ENCODE results near the gene APPL2. TPM values are rescaled to one million over a fixed set of nuclear protein-coding genes. Genes with fewer than 3 reads are reported as not detected.

APPL2 gene
- total RNA-seq, 1 experiment from 2014 or later: 49.2 TPM

DNA sequence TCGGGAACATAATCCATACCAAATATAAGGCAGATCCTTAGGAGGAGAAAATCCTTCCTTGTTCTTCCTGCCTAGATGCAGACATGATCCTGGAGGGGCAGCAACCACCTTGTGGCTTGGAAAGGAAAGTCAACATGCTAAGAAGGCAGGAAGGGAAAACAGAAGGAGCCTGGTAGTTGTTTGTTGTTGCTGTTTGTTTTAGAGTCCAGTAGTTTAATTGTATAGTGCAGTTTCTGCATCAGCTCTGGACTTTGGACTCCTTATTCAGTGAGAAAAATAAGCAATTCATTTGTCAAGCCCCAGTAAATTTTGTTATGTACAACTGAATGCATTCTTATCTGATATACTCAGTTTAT is 45.7 kb upstream of the APPL2 start:
- no peak overlapping the region for H3K4me3 Mint-ChIP-seq (ENCODE audit: unreplicated experiment)
- Histone ChIP-seq H3K4me3 (ENCODE audit: low read depth, low read length) (no peak overlapping the region), H3K4me1 (peaks cover 45% of the 10 kb centered on the region), H3K9me3 (no peaks in the 10 kb centered on the region), H3K36me3 (ENCODE audit: control insufficient read depth, insufficient read depth, low read length) (no peaks in the 10 kb centered on the region), H3K27me3 (replicated peaks; ENCODE audit: control insufficient read depth, insufficient read depth, low read length) (no peaks in the 10 kb centered on the region)
- TF ChIP-seq, protein P1, sequence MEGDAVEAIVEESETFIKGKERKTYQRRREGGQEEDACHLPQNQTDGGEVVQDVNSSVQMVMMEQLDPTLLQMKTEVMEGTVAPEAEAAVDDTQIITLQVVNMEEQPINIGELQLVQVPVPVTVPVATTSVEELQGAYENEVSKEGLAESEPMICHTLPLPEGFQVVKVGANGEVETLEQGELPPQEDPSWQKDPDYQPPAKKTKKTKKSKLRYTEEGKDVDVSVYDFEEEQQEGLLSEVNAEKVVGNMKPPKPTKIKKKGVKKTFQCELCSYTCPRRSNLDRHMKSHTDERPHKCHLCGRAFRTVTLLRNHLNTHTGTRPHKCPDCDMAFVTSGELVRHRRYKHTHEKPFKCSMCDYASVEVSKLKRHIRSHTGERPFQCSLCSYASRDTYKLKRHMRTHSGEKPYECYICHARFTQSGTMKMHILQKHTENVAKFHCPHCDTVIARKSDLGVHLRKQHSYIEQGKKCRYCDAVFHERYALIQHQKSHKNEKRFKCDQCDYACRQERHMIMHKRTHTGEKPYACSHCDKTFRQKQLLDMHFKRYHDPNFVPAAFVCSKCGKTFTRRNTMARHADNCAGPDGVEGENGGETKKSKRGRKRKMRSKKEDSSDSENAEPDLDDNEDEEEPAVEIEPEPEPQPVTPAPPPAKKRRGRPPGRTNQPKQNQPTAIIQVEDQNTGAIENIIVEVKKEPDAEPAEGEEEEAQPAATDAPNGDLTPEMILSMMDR (IDR thresholded peaks at IDR 0.05; ENCODE audit: insufficient read depth in 1 of 2, low read depth in 1 of 2, low read length in 1 of 2, severe bottlenecking in 1 of 2, unreplicated experiment in 1 of 2): no peak
- H3K27me3 Mint-ChIP-seq (ENCODE audit: insufficient read depth, unreplicated experiment): no peaks in the 10 kb centered on the region
- BruUV-seq (replicated peaks): no TSS peak
- POLR2A ChIA-PET: no interaction called here
- no peaks in the 10 kb centered on the region for H3K9me3 Mint-ChIP-seq (ENCODE audit: unreplicated experiment)
- CTCF ChIA-PET: no interaction called here
- peak overlapping the region; percentile 53 for H3K27ac Mint-ChIP-seq (ENCODE audit: unreplicated experiment)
- peak in 1 of 2 experiments; percentile 7 for DNase-seq
- intact Hi-C loops (cut with micrococcal nuclease; ENCODE audit: unreplicated experiment): no loop called here
- H3K4me1 Mint-ChIP-seq (ENCODE audit: low read depth, unreplicated experiment): peaks cover 26% of the 10 kb centered on the region
- no peaks in the 10 kb centered on the region for H3K36me3 Mint-ChIP-seq (ENCODE audit: insufficient read depth, unreplicated experiment)

DNA sequence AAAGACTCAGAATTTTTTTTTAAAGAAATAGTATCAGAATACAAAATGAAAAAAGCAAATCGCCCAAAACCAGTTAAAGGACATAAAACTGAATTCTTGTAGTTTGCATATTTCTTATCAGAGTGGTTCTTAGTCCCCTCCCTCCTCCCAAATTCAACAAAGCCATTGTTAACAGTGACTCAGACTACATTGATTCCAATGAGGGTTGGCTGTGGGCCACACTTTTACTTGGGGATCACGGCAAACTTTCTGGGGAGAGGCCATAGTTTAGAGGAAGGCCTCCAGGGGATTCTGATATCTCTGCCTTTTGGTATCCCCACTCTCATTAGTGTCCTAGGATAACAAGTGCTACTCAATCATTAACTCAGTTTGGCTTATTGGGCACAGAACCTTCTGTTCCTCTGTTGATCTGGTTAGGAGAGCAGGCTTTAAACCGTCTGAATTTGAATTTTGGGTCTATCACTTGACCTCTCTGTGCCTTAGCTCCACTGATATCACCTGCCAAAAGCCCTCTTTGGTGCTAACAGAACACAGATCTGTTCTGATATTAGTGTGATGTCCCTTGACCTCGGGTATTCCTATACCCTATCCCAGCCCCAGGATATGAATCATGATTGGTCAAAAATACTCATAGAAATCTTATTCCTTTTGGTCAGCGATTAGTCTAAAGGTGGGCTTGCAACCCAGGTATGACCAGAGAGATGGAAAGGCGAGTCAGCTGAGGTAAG is 45.2 kb upstream of the APPL2 start:
- Mint-ChIP-seq H3K27me3 (ENCODE audit: insufficient read depth, unreplicated experiment) (no peaks in the 10 kb centered on the region), H3K36me3 (ENCODE audit: insufficient read depth, unreplicated experiment) (no peaks in the 10 kb centered on the region), H3K4me3 (ENCODE audit: unreplicated experiment) (no peak overlapping the region), H3K9me3 (ENCODE audit: unreplicated experiment) (no peaks in the 10 kb centered on the region), H3K27ac (ENCODE audit: unreplicated experiment) (peak overlapping the region; percentile 53), H3K4me1 (ENCODE audit: low read depth, unreplicated experiment) (peaks cover 30% of the 10 kb centered on the region)
- H3K4me1 ChIP-seq: peaks cover 45% of the 10 kb centered on the region
- H3K36me3 ChIP-seq (ENCODE audit: control insufficient read depth, insufficient read depth, low read length): no peaks in the 10 kb centered on the region
- H3K9me3 ChIP-seq: no peaks in the 10 kb centered on the region
- TF ChIP-seq, protein P1 (IDR thresholded peaks at IDR 0.05; ENCODE audit: insufficient read depth in 1 of 2, low read depth in 1 of 2, low read length in 1 of 2, severe bottlenecking in 1 of 2, unreplicated experiment in 1 of 2): no peak
- DNase-seq: no peak
- intact Hi-C loops (cut with micrococcal nuclease; ENCODE audit: unreplicated experiment): no loop called here
- H3K4me3 ChIP-seq (ENCODE audit: low read depth, low read length): no peak overlapping the region
- CTCF ChIA-PET: no interaction called here
- H3K27me3 ChIP-seq (replicated peaks; ENCODE audit: control insufficient read depth, insufficient read depth, low read length): no peaks in the 10 kb centered on the region
- BruUV-seq (replicated peaks): no TSS peak
- POLR2A ChIA-PET: no interaction called here

DNA sequence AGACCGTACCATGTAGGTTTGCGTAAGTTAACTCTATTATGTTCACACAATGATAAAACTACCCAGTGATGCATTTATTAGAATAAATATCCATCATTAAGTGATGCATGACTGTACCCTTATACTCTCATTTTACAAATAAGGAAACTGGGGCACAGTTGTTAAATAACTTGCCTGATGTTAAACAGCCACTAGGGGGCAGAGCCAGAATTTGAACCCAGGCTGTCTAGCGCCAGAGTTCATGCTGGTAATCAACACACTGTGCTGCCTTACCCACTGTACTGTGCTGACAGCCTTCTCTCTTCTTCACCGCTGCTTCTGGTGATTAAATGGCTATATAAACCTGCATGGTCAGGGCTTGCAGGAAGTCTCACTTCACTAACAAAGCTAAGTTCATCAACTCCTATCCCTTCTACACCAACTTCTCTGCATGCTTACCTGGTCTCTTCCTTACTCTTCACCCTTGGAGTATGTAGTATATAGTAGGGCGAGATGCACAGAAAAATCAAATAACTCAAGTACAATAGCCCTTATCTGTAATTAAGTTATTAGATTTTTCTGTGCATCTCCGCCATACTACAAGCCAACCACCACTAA is 43.6 kb upstream of the APPL2 start:
- H3K27me3 ChIP-seq (replicated peaks; ENCODE audit: control insufficient read depth, insufficient read depth, low read length): no peaks in the 10 kb centered on the region
- CTCF ChIA-PET: no interaction called here
- H3K36me3 ChIP-seq (ENCODE audit: control insufficient read depth, insufficient read depth, low read length): no peaks in the 10 kb centered on the region
- peaks cover 30% of the 10 kb centered on the region for H3K4me1 Mint-ChIP-seq (ENCODE audit: low read depth, unreplicated experiment)
- POLR2A ChIA-PET: no interaction called here
- no peaks in the 10 kb centered on the region for H3K9me3 Mint-ChIP-seq (ENCODE audit: unreplicated experiment)
- no peaks in the 10 kb centered on the region for H3K27me3 Mint-ChIP-seq (ENCODE audit: insufficient read depth, unreplicated experiment)
- H3K4me3 ChIP-seq (ENCODE audit: low read depth, low read length): no peak overlapping the region
- H3K27ac Mint-ChIP-seq (ENCODE audit: unreplicated experiment): no peak overlapping the region
- BruUV-seq (replicated peaks): no TSS peak
- no peaks in the 10 kb centered on the region for H3K9me3 ChIP-seq
- TF ChIP-seq, protein P1 (IDR thresholded peaks at IDR 0.05; ENCODE audit: insufficient read depth in 1 of 2, low read depth in 1 of 2, low read length in 1 of 2, severe bottlenecking in 1 of 2, unreplicated experiment in 1 of 2): peak; percentile 13 to 47
- no peaks in the 10 kb centered on the region for H3K36me3 Mint-ChIP-seq (ENCODE audit: insufficient read depth, unreplicated experiment)
- DNase-seq: no peak
- intact Hi-C loops (cut with micrococcal nuclease; ENCODE audit: unreplicated experiment): loop anchor here (2.0 to 5.0 kb wide), 2 partner anchors 15 to 103 kb away; no protein-coding TSS in a partner anchor
- peaks cover 45% of the 10 kb centered on the region for H3K4me1 ChIP-seq
- no peak overlapping the region for H3K4me3 Mint-ChIP-seq (ENCODE audit: unreplicated experiment)

Data from Caco-2 (cell line).